Transverse colon (tissue), 4 donors: ENCODE data around the gene KIAA1328. TPM values are rescaled to one million over a fixed set of nuclear protein-coding genes. Genes with fewer than 3 reads are reported as not detected.

Experiments used
- DNase-seq: peaks from one replicate; pipeline ENCODE4 v3.0.0-alpha.2; 2019
- H3K27ac ChIP-seq, 4 donors: fragments of 200-600 bp; sonication (generic); 2 replicates each; pipeline ENCODE4 v1.5.1; 2016 to 2018; ENCODE audit warnings: inconsistent platforms in 4 of 4
- H3K27me3 ChIP-seq: fragments of 200-600 bp; sonication (generic); 2 replicates; pipeline ENCODE4 v1.5.1; 2017; ENCODE audit warnings: inconsistent platforms
- H3K36me3 ChIP-seq, 4 donors: fragments of 200-600 bp; sonication (generic); 2 replicates each; pipeline ENCODE4 v1.5.1; 2017 to 2019; ENCODE audit warnings: inconsistent platforms in 4 of 4
- H3K4me1 ChIP-seq, 4 donors: fragments of 200-600 bp; sonication (generic); 2 replicates each; pipeline ENCODE4 v1.5.1; 2017 to 2020; ENCODE audit warnings: inconsistent platforms in 4 of 4
- H3K4me3 ChIP-seq, 4 donors: fragments of 200-600 bp; sonication (generic); 1 replicate in 1 of 4; 2 replicates in 3 of 4; pipeline versions ENCODE4 v1.5.1 to v1.6.1; 2017 to 2019; ENCODE audit warnings: inconsistent platforms in 4 of 4
- H3K9me3 ChIP-seq, 2 donors: fragments of 200-600 bp; sonication (generic); 2 replicates each; pipeline ENCODE4 v1.5.1; 2017 to 2019; ENCODE audit warnings: inconsistent platforms in 2 of 2
- EP300 ChIP-seq: sonication (generic); formaldehyde crosslinking; IDR thresholded peaks from one replicate; pipeline ENCODE4 v1.6.1; 2017; ENCODE audit warnings: antibody characterized with exemption, low read depth
- POLR2A ChIP-seq: fragments of 450-650 bp; IDR thresholded peaks from one replicate; pipeline ENCODE4 v1.6.1; 2016; ENCODE audit warnings: antibody characterized with exemption, mild to moderate bottlenecking, moderate library complexity
- POLR2AphosphoS5 ChIP-seq, 3 donors: sonication (generic); formaldehyde crosslinking; IDR thresholded peaks; one replicate each; pipeline ENCODE4 v1.6.1; 2016; ENCODE audit warnings: antibody characterized with exemption in 3 of 3
- WGBS, 2 donors: methylation state at CpG; one replicate each; pipeline ENCODE4 v1.1.5; 2018; ENCODE audit warnings: low coverage in 1 of 2; 5-methylcytosine and 5-hydroxymethylcytosine counted together
- in situ Hi-C, 4 donors: fragments of 200-750 bp; cut with MboI; loops; one replicate each; pipeline versions ENCODE4 v1.15.0 to v1.15.1; 2017; ENCODE audit warnings: low sequenced_read_pairs in 3 of 4, low pct_ligation_motif_present in 1 of 4, low pct_unique_long_range_greater_than_20kb in 1 of 4
- intact Hi-C: fragments of 100-400 bp; cut with DNase I; formaldehyde crosslinking; loops from one replicate; pipeline ENCODE4 v1.15.1; 2023; ENCODE audit warnings: low total_unique reads
- total RNA-seq, 4 donors: library from RNA; depleted of rRNA; stranded (reverse); fragments of >200 nt; gene quantifications; one replicate each; pipeline ENCODE4 v1.1.0, GENCODE V29; 2016
- TF ChIP-seq, protein P1 (sequence below), 5 experiments: fragments of 200-600 bp in 3 of 5; fragments of 450-650 bp in 2 of 5; sonication (generic) in 3 of 5; IDR thresholded peaks; 1 replicate in 2 of 5; 2 replicates in 3 of 5; pipeline ENCODE4 v1.5.1; 2016 to 2017; ENCODE audit warnings: antibody characterized with exemption in 5 of 5, inconsistent platforms in 3 of 5, mild to moderate bottlenecking in 2 of 5, moderate library complexity in 1 of 5

Gene KIAA1328
- total RNA-seq, 4 donors from 2014 or later, result 3.6 to 14.3 (median 11.3) TPM

- no peak for TF ChIP-seq EP300
- TF ChIP-seq, protein P1, sequence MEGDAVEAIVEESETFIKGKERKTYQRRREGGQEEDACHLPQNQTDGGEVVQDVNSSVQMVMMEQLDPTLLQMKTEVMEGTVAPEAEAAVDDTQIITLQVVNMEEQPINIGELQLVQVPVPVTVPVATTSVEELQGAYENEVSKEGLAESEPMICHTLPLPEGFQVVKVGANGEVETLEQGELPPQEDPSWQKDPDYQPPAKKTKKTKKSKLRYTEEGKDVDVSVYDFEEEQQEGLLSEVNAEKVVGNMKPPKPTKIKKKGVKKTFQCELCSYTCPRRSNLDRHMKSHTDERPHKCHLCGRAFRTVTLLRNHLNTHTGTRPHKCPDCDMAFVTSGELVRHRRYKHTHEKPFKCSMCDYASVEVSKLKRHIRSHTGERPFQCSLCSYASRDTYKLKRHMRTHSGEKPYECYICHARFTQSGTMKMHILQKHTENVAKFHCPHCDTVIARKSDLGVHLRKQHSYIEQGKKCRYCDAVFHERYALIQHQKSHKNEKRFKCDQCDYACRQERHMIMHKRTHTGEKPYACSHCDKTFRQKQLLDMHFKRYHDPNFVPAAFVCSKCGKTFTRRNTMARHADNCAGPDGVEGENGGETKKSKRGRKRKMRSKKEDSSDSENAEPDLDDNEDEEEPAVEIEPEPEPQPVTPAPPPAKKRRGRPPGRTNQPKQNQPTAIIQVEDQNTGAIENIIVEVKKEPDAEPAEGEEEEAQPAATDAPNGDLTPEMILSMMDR (IDR thresholded peaks at IDR 0.05), result no peak
- no peak for TF ChIP-seq POLR2A
- TF ChIP-seq POLR2AphosphoS5 (IDR thresholded peaks at IDR 0.05), result no peak
- no peaks in the 10 kb centered on the region for H3K36me3 ChIP-seq
- in situ Hi-C loops, result no loop called here
- peaks cover 0 to 12% (median 10%) of the 10 kb centered on the region in 4 donors for H3K4me1 ChIP-seq
- no peak overlapping the region for H3K4me3 ChIP-seq
- no peak for DNase-seq
- 50 to 62% methylated on average over 4 to 12 of the region's 12 CpGs for WGBS, 2 donors
- H3K27me3 ChIP-seq, result peaks cover 92% of the 10 kb centered on the region
- no peak overlapping the region for H3K27ac ChIP-seq
- H3K9me3 ChIP-seq, result no peaks in the 10 kb centered on the region
- intact Hi-C loops, result loop anchor here (1.0 kb wide), 1 partner anchor 16 kb away; no protein-coding TSS in a partner anchor
These were observed 426.0 kb downstream of the KIAA1328 start for GRCh38 chr18:37254973-37255372.

- WGBS, 2 donors, result 29 to 34% methylated on average over 6 to 9 of the region's 9 CpGs
- no peak overlapping the region for H3K4me3 ChIP-seq
- peaks cover 66% of the 10 kb centered on the region for H3K27me3 ChIP-seq
- TF ChIP-seq POLR2A (no peak), EP300 (no peak), POLR2AphosphoS5 (IDR thresholded peaks at IDR 0.05) (no peak)
- TF ChIP-seq, protein P1 (IDR thresholded peaks at IDR 0.05), result no peak
- no peak for DNase-seq
- in situ Hi-C loops, result no loop called here
- intact Hi-C loops, result no loop called here
- no peaks in the 10 kb centered on the region for H3K9me3 ChIP-seq
- H3K4me1 ChIP-seq, result peaks cover 0 to 12% (median 10%) of the 10 kb centered on the region in 4 donors
- H3K27ac ChIP-seq, result no peak overlapping the region
- H3K36me3 ChIP-seq, result no peaks in the 10 kb centered on the region
These were observed 429.2 kb downstream of the KIAA1328 start for GRCh38 chr18:37258131-37258530.

DNA sequence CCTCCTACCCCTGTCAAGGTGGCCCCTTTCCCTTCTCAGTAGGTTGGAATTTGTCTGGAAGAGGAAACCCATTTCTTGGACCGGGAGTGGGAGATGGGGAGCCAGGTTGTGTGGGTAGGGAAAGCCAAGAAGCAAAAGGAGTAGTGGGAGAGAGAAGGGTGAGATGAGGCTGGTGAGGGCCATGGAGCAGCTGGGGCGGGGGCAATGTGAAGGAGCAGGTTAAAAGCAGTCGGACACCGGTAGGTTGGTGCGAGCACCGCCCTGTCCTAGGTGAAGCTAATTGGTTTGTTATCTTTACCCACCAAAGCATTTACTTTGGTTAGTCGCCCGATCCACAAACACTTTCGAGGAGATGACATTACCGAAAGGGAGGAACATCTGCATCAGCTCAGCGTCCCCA is 429.9 kb downstream of the KIAA1328 start:
- Histone ChIP-seq H3K27me3 (peaks cover 59% of the 10 kb centered on the region), H3K4me1 (peaks cover 0 to 7% (median 6%) of the 10 kb centered on the region in 4 donors), H3K36me3 (no peaks in the 10 kb centered on the region), H3K4me3 (no peak overlapping the region), H3K9me3 (no peaks in the 10 kb centered on the region), H3K27ac (no peak overlapping the region)
- in situ Hi-C loops (no loop called here), intact Hi-C loops (no loop called here)
- WGBS, 2 donors, result 43 to 62% methylated on average over 8 to 11 of the region's 11 CpGs
- no peak for TF ChIP-seq EP300
- no peak for TF ChIP-seq POLR2AphosphoS5 (IDR thresholded peaks at IDR 0.05)
- no peak for TF ChIP-seq POLR2A
- TF ChIP-seq, protein P1 (IDR thresholded peaks at IDR 0.05), result no peak
- no peak for DNase-seq

DNA sequence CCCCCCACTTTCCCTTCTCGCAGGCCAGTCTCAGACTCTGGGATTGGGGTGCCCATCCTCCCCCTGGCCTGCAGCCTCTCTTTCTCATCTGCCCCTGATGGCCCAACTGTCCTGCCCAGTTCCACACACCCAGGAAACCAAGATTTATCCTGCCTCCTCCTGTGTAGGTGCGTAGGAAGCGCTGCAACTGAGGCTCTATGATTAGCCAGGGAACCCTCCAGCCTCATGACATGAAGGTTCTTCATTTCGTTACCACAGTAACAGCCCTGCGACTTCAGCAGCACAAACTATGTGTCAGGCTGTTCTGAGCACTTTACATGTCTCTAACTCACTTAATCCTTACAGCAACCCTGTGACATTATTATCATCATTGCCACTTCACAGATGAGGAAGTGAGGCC is 430.8 kb downstream of the KIAA1328 start:
- DNase-seq, result no peak
- WGBS, 2 donors, result 75% methylated on average over 5 of the region's 5 CpGs; no CpG with 5 or more reads in 1 of the 2 donors
- intact Hi-C loops (no loop called here), in situ Hi-C loops (no loop called here)
- no peak overlapping the region for H3K4me3 ChIP-seq
- no peaks in the 10 kb centered on the region for H3K36me3 ChIP-seq
- TF ChIP-seq, protein P1 (IDR thresholded peaks at IDR 0.05), result no peak
- no peak for TF ChIP-seq EP300
- TF ChIP-seq POLR2AphosphoS5 (IDR thresholded peaks at IDR 0.05), result no peak
- TF ChIP-seq POLR2A, result no peak
- peaks cover 50% of the 10 kb centered on the region for H3K27me3 ChIP-seq
- peaks cover 0 to 1% (median under 1%) of the 10 kb centered on the region in 4 donors for H3K4me1 ChIP-seq
- no peak overlapping the region for H3K27ac ChIP-seq
- no peaks in the 10 kb centered on the region for H3K9me3 ChIP-seq
